ENCODE results near the gene TRMT6. TPM values are rescaled to one million over a fixed set of nuclear protein-coding genes. Genes with fewer than 3 reads are reported as not detected.

The TRMT6 gene
- total RNA-seq, 4 donors from 2014 or later: 16.5 to 27.5 (median 19.0) TPM

GRCh38 chr20:5990946-5991345 is 40.6 kb upstream of the TRMT6 start:
- no peaks in the 10 kb centered on the region for H3K4me1 ChIP-seq
- intact Hi-C loops (cut with DNase I; ENCODE audit: low total_unique reads) (no loop called here), in situ Hi-C loops (cut with MboI; ENCODE audit: low sequenced_read_pairs in 4 of 4) (no loop called here)
- no peak overlapping the region for H3K4me3 ChIP-seq
- peaks cover 0 to 44% of the 10 kb centered on the region in 2 donors for H3K36me3 ChIP-seq
- ATAC-seq (no peak), DNase-seq (no peak)
- H3K9me3 ChIP-seq: no peaks in the 10 kb centered on the region
- no peak for TF ChIP-seq CTCF (IDR thresholded peaks at IDR 0.05 in 4 of 5, conservative IDR thresholded peaks at IDR 0.05 in 1 of 5)
- no peak for TF ChIP-seq POLR2A (IDR thresholded peaks at IDR 0.05)
- no peaks in the 10 kb centered on the region for H3K27me3 ChIP-seq
- H3K27ac ChIP-seq: no peak overlapping the region

GRCh38 chr20:5989539-5989938 is 39.2 kb upstream of the TRMT6 start:
- Histone ChIP-seq H3K36me3 (peaks cover 0 to 39% of the 10 kb centered on the region in 2 donors), H3K9me3 (no peaks in the 10 kb centered on the region), H3K4me3 (no peak overlapping the region), H3K27ac (no peak overlapping the region), H3K27me3 (no peaks in the 10 kb centered on the region), H3K4me1 (no peaks in the 10 kb centered on the region)
- no peak for ATAC-seq
- TF ChIP-seq CTCF (IDR thresholded peaks at IDR 0.05 in 4 of 5, conservative IDR thresholded peaks at IDR 0.05 in 1 of 5) (no peak), POLR2A (IDR thresholded peaks at IDR 0.05) (no peak)
- intact Hi-C loops (cut with DNase I; ENCODE audit: low total_unique reads): no loop called here
- in situ Hi-C loops (cut with MboI; ENCODE audit: low sequenced_read_pairs in 4 of 4): no loop called here
- DNase-seq: no peak

GRCh38 chr20:5987383-5987782 is 37.0 kb upstream of the TRMT6 start:
- Histone ChIP-seq H3K27me3 (no peaks in the 10 kb centered on the region), H3K36me3 (peaks cover 0 to 32% of the 10 kb centered on the region in 2 donors), H3K27ac (no peak overlapping the region), H3K4me1 (no peaks in the 10 kb centered on the region), H3K9me3 (no peaks in the 10 kb centered on the region), H3K4me3 (no peak overlapping the region)
- intact Hi-C loops (cut with DNase I; ENCODE audit: low total_unique reads) (no loop called here), in situ Hi-C loops (cut with MboI; ENCODE audit: low sequenced_read_pairs in 4 of 4) (no loop called here)
- ATAC-seq (no peak), DNase-seq (no peak)
- TF ChIP-seq POLR2A (IDR thresholded peaks at IDR 0.05) (no peak), CTCF (IDR thresholded peaks at IDR 0.05 in 4 of 5, conservative IDR thresholded peaks at IDR 0.05 in 1 of 5) (no peak)

- Histone ChIP-seq H3K36me3 (peaks cover 0 to 24% of the 10 kb centered on the region in 2 donors), H3K4me3 (no peak overlapping the region), H3K9me3 (no peaks in the 10 kb centered on the region), H3K27me3 (no peaks in the 10 kb centered on the region), H3K27ac (no peak overlapping the region), H3K4me1 (no peaks in the 10 kb centered on the region)
- intact Hi-C loops (cut with DNase I; ENCODE audit: low total_unique reads) (no loop called here), in situ Hi-C loops (cut with MboI; ENCODE audit: low sequenced_read_pairs in 4 of 4) (no loop called here)
- ATAC-seq: no peak
- DNase-seq: no peak
- TF ChIP-seq POLR2A (IDR thresholded peaks at IDR 0.05) (no peak), CTCF (IDR thresholded peaks at IDR 0.05 in 4 of 5, conservative IDR thresholded peaks at IDR 0.05 in 1 of 5) (no peak)
Measured at GRCh38 chr20:5980720-5981538, 30.6 kb upstream of the TRMT6 start.
